Measurements from ENCODE around the gene IL3. TPM values are rescaled to one million over a fixed set of nuclear protein-coding genes. Genes with fewer than 3 reads are reported as not detected.

IL3 gene, protein sequence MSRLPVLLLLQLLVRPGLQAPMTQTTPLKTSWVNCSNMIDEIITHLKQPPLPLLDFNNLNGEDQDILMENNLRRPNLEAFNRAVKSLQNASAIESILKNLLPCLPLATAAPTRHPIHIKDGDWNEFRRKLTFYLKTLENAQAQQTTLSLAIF
- not detected in 2 replicates for total RNA-seq

DNA sequence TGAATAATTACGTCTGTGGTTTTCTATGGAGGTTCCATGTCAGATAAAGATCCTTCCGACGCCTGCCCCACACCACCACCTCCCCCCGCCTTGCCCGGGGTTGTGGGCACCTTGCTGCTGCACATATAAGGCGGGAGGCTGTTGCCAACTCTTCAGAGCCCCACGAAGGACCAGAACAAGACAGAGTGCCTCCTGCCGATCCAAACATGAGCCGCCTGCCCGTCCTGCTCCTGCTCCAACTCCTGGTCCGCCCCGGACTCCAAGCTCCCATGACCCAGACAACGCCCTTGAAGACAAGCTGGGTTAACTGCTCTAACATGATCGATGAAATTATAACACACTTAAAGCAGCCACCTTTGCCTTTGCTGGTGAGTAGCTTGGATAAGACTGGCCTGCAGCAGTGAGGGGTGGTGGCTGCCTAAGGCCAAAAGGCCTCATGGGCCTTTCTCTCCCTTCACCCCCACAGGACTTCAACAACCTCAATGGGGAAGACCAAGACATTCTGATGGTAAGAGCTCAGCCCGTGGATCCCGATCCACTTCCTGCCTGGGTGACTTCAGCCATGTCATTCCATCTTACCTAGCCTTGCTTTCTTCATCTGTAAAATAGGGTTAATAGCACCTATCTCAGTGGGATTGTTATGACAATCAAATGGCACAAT, at the start of gene IL3:
Gene IL3, plus strand, starts transcription at position 155 of the 661 bp plus-strand sequence. Its CDS starts 52 bp downstream, at position 207.

DNA sequence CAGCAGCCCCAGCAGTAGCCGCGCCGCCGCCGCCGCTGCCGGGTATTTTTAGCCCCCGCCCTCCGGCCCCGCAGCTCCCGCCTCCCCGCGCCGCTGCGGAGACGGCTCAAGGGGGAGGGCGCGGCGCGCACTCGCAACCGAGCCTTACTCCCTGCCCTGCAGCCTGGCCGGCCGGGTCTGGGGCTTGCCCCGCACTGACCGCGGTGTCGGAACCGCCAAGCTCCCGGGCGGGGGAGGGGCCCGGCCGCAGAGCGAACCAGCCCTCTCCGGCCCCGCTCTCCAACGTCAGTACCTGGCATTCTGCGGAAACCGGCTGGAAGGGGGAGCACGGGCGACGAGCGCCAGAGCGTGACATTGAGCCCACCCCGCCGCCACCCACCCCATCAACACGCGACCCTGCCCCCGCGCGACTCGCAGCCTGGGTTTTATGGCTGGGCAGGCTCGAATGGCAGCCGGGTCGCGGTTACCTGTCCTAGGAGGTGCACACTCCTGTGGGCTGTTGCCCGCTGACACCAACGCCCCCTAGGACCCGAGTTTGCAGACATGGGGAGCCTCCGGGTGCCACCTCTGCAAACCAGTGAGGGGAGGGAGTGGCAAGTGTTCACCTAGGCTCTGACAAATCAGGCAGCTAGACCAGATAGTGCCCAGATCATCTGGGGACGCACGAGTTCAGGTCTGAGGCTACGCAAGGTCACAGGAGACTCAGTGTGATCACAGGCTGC, 48.7 kb upstream of the IL3 start, which contains the start of gene ACSL6:
Gene ACSL6, minus strand, starts transcription at position 37 of the 722 bp plus-strand sequence. CDS start 105 bp downstream, outside the sequence.

DNA sequence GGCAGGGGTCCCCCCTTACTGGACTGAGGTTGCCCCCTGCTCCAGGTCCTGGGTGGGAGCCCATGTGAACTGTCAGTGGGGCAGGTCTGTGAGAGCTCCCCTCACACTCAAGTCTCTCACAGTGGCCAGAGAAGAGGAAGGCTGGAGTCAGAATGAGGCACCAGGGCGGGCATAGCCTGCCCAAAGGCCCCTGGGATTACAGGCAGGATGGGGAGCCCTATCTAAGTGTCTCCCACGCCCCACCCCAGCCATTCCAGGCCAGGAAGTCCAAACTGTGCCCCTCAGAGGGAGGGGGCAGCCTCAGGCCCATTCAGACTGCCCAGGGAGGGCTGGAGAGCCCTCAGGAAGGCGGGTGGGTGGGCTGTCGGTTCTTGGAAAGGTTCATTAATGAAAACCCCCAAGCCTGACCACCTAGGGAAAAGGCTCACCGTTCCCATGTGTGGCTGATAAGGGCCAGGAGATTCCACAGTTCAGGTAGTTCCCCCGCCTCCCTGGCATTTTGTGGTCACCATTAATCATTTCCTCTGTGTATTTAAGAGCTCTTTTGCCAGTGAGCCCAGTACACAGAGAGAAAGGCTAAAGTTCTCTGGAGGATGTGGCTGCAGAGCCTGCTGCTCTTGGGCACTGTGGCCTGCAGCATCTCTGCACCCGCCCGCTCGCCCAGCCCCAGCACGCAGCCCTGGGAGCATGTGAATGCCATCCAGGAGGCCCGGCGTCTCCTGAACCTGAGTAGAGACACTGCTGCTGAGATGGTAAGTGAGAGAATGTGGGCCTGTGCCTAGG, 13.0 kb downstream of the IL3 start, which contains the start of gene CSF2:
Gene CSF2, plus strand, starts transcription at position 559 of the 783 bp plus-strand sequence. Its CDS starts 35 bp downstream, at position 594.

Other genes starting within 250 kb of the IL3 start
- not detected in 2 replicates for gene MEIKIN, start 115.0 kb upstream of the IL3 start, total RNA-seq
- gene ACSL6, start 49.0 kb upstream of the IL3 start, total RNA-seq = not detected in 2 replicates
- not detected in 2 replicates for gene CSF2, start 13.1 kb downstream of the IL3 start, total RNA-seq
- gene P4HA2, start 167.2 kb downstream of the IL3 start, total RNA-seq = 88.3 and 90.0 TPM in 2 replicates
- 57.0 and 66.9 TPM in 2 replicates for gene PDLIM4, start 197.0 kb downstream of the IL3 start, total RNA-seq
- 3.5 and 3.6 TPM in 2 replicates for gene SLC22A4, start 233.7 kb downstream of the IL3 start, total RNA-seq